Suprapubic skin (tissue), 4 donors: ENCODE data around the gene JAML. TPM values are rescaled to one million over a fixed set of nuclear protein-coding genes. Genes with fewer than 3 reads are reported as not detected.
A peak's percentile ranks its signal among the peaks of the same experiment; 100 is the strongest.
"Not testable (repeated sequence)": the region's sequence is repeated elsewhere in the genome, so short reads cannot be mapped to it uniquely, and the experiment has no call there.

Experiments used
- DNase-seq, 2 donors: peaks; one replicate each; pipeline ENCODE4 v3.0.0-alpha.2; 2019; ENCODE audit warnings: low spot score in 2 of 2
- H3K27ac ChIP-seq: fragments of 200-600 bp; sonication (generic); one replicate; pipeline ENCODE4 v1.5.1; 2019
- H3K27me3 ChIP-seq: fragments of 200-600 bp; sonication (generic); one replicate; pipeline ENCODE4 v1.5.1; 2019
- H3K36me3 ChIP-seq: fragments of 200-600 bp; sonication (generic); one replicate; pipeline ENCODE4 v1.5.1; 2019
- H3K4me1 ChIP-seq: fragments of 200-600 bp; sonication (generic); one replicate; pipeline ENCODE4 v1.5.1; 2019
- H3K4me3 ChIP-seq: fragments of 200-600 bp; sonication (generic); one replicate; pipeline ENCODE4 v1.5.1; 2019; ENCODE audit warnings: mild to moderate bottlenecking
- H3K9me3 ChIP-seq: fragments of 200-600 bp; sonication (generic); one replicate; pipeline ENCODE4 v1.5.1; 2019
- CTCF ChIP-seq, 2 donors: fragments of 200-600 bp in 1 of 2; fragments of 450-650 bp in 1 of 2; sonication (generic) in 1 of 2; IDR thresholded peaks; one replicate each; pipeline ENCODE4 v1.5.1; 2016 to 2019; ENCODE audit warnings: antibody characterized with exemption in 2 of 2, mild to moderate bottlenecking in 1 of 2, moderate library complexity in 1 of 2
- EP300 ChIP-seq: sonication (generic); formaldehyde crosslinking; IDR thresholded peaks from one replicate; pipeline ENCODE4 v1.6.1; 2017; ENCODE audit warnings: antibody characterized with exemption
- POLR2A ChIP-seq, 2 donors: fragments of 450-650 bp; IDR thresholded peaks; one replicate each; pipeline ENCODE4 v1.6.1; 2017; ENCODE audit warnings: antibody characterized with exemption in 2 of 2, mild to moderate bottlenecking in 2 of 2, moderate library complexity in 2 of 2
- POLR2AphosphoS5 ChIP-seq, 3 donors: sonication (generic); formaldehyde crosslinking; IDR thresholded peaks; one replicate each; pipeline ENCODE4 v1.6.1; 2017; ENCODE audit warnings: antibody characterized with exemption in 3 of 3
- WGBS: methylation state at CpG from one replicate; pipeline ENCODE4 v1.1.5; 2018; 5-methylcytosine and 5-hydroxymethylcytosine counted together
- total RNA-seq, 4 donors: library from RNA; depleted of rRNA; stranded (reverse); fragments of >200 nt; gene quantifications; one replicate each; pipeline ENCODE4 v1.1.0, GENCODE V29; 2016

JAML gene
- total RNA-seq, 4 donors from 2014 or later, result 1.1 to 4.9 (median 2.1) TPM; not detected in 1

- peaks cover 35% of the 10 kb centered on the region for H3K4me1 ChIP-seq
- no peaks in the 10 kb centered on the region for H3K36me3 ChIP-seq
- TF ChIP-seq CTCF (IDR thresholded peaks at IDR 0.05), result peak; percentile 75 to 88
- no peak for TF ChIP-seq POLR2AphosphoS5 (IDR thresholded peaks at IDR 0.05)
- peak; percentile 85 to 86 for DNase-seq
- no peaks in the 10 kb centered on the region for H3K27me3 ChIP-seq
- 2% methylated on average over 9 of the region's 9 CpGs for WGBS
- no peak overlapping the region for H3K27ac ChIP-seq
- H3K4me3 ChIP-seq, result no peak overlapping the region
- H3K9me3 ChIP-seq, result no peaks in the 10 kb centered on the region
These were observed 26.4 kb downstream of the JAML start for GRCh38 chr11:118198370-118198769.

- 33% methylated on average over 10 of the region's 10 CpGs for WGBS
- Histone ChIP-seq H3K27me3 (no peaks in the 10 kb centered on the region), H3K9me3 (no peaks in the 10 kb centered on the region), H3K4me1 (peaks cover 35% of the 10 kb centered on the region), H3K4me3 (no peak overlapping the region), H3K36me3 (no peaks in the 10 kb centered on the region), H3K27ac (peak overlapping the region; percentile 51)
- peak; percentile 87 to 88 for DNase-seq
- TF ChIP-seq POLR2A (IDR thresholded peaks at IDR 0.05), result no peak
- peak in 1 of 3 donors; percentile 40 for TF ChIP-seq POLR2AphosphoS5 (IDR thresholded peaks at IDR 0.05)
These were observed 29.8 kb downstream of the JAML start for GRCh38 chr11:118194835-118195627.

GRCh38 chr11:118193910-118194566 is 30.8 kb downstream of the JAML start:
- 90% methylated on average over 6 of the region's 6 CpGs for WGBS
- no peak for DNase-seq
- H3K27me3 ChIP-seq, result no peaks in the 10 kb centered on the region
- no peaks in the 10 kb centered on the region for H3K9me3 ChIP-seq
- no peaks in the 10 kb centered on the region for H3K36me3 ChIP-seq
- no peak overlapping the region for H3K27ac ChIP-seq
- TF ChIP-seq CTCF (IDR thresholded peaks at IDR 0.05), result no peak
- TF ChIP-seq EP300, result no peak
- TF ChIP-seq POLR2AphosphoS5 (IDR thresholded peaks at IDR 0.05), result no peak
- no peak for TF ChIP-seq POLR2A (IDR thresholded peaks at IDR 0.05)
- no peak overlapping the region for H3K4me3 ChIP-seq
- H3K4me1 ChIP-seq, result peaks cover 35% of the 10 kb centered on the region

- 92% methylated on average over 5 of the region's 5 CpGs for WGBS
- not testable (repeated sequence) for DNase-seq, H3K9me3 ChIP-seq, H3K4me3 ChIP-seq, H3K27ac ChIP-seq, H3K36me3 ChIP-seq, H3K27me3 ChIP-seq
- H3K4me1 ChIP-seq, result peaks cover 24% of the 10 kb centered on the region
These were observed 32.0 kb downstream of the JAML start for GRCh38 chr11:118192817-118193216.

GRCh38 chr11:118190942-118191506 is 33.8 kb downstream of the JAML start:
- 95% methylated on average over 2 of the region's 2 CpGs for WGBS
- H3K27ac ChIP-seq, H3K27me3 ChIP-seq, H3K4me3 ChIP-seq, H3K9me3 ChIP-seq, H3K36me3 ChIP-seq, DNase-seq: not testable (repeated sequence)
- peaks cover 18% of the 10 kb centered on the region for H3K4me1 ChIP-seq

- Histone ChIP-seq H3K27ac (no peak overlapping the region), H3K4me3 (no peak overlapping the region), H3K36me3 (no peaks in the 10 kb centered on the region), H3K27me3 (no peaks in the 10 kb centered on the region), H3K4me1 (no peaks in the 10 kb centered on the region), H3K9me3 (no peaks in the 10 kb centered on the region)
- DNase-seq, result no peak
- 61% methylated on average over 6 of the region's 6 CpGs for WGBS
- TF ChIP-seq CTCF (IDR thresholded peaks at IDR 0.05) (no peak), POLR2A (IDR thresholded peaks at IDR 0.05) (no peak), EP300 (no peak), POLR2AphosphoS5 (IDR thresholded peaks at IDR 0.05) (no peak)
These were observed 38.3 kb downstream of the JAML start for GRCh38 chr11:118186346-118187107.
